Measurements from ENCODE around the gene CCNB2. TPM values are rescaled to one million over a fixed set of nuclear protein-coding genes. Genes with fewer than 3 reads are reported as not detected.

The CCNB2 gene
- total RNA-seq, 1 donor from 2014 or later: 2.1 TPM

GRCh38 chr15:59174151-59174834 lies 69.3 kb downstream of the CCNB2 start:
- DNase-seq (ENCODE audit: low read depth): no peak
- Histone ChIP-seq H3K27me3 (ENCODE audit: control insufficient read depth, insufficient read depth, low read length) (no peaks in the 10 kb centered on the region), H3K36me3 (ENCODE audit: control insufficient read depth, insufficient read depth, low read length) (peaks cover 9% of the 10 kb centered on the region), H3K4me3 (ENCODE audit: low read depth, low read length) (no peak overlapping the region)
- FAIRE-seq: no peak
- no peak for TF ChIP-seq CTCF (IDR thresholded peaks at IDR 0.05; ENCODE audit: insufficient read depth, low read length, severe bottlenecking)

Other genes starting within 250 kb of the CCNB2 start
- 102 and 156 TPM in 2 replicates for gene SLTM, start 171.5 kb upstream of the CCNB2 start, total RNA-seq
- gene RNF111, start 117.5 kb upstream of the CCNB2 start, total RNA-seq: 14.5 and 15.2 TPM in 2 replicates
- gene LDHAL6B, start 101.7 kb downstream of the CCNB2 start, total RNA-seq: not detected in 2 replicates

Measured in bronchial epithelial cell (primary cell).